WTC11 (cell line): ENCODE data around the gene ZP3. TPM values are rescaled to one million over a fixed set of nuclear protein-coding genes. Genes with fewer than 3 reads are reported as not detected.

ENCODE experiments used
- ATAC-seq: fragments of 200-7000 bp; cut with Tn5 transposase; 2 replicates; pipeline ENCODE4 v1.10.0; 2021; ENCODE audit warnings: mild to moderate bottlenecking, moderate library complexity
- CTCF ChIA-PET: fragments of 300-600 bp; sonication (Branson Sonifier 250); formaldehyde crosslinking; loops from one replicate; lab custom pipeline; 2021; ENCODE audit warnings: antibody characterized with exemption; lab: Charles Lee
- POLR2A ChIA-PET: fragments of 350-600 bp; sonication (Branson Sonifier 250); formaldehyde crosslinking; loops from one replicate; lab custom pipeline; 2021; ENCODE audit warnings: antibody characterized with exemption; lab: Charles Lee
- DNase-seq: peaks from one replicate; pipeline ENCODE4 v3.0.0; 2021; ENCODE audit warnings: low spot score
- H3K27ac Mint-ChIP-seq: 2 replicates; pipeline ENCODE4 v1.8.0; 2021; ENCODE audit warnings: mixed read lengths
- H3K27me3 Mint-ChIP-seq: 2 replicates; pipeline ENCODE4 v1.8.0; 2021; ENCODE audit warnings: low read depth, mild to moderate bottlenecking, moderate library complexity, mixed read lengths
- H3K36me3 Mint-ChIP-seq: 2 replicates; pipeline ENCODE4 v1.8.0; 2021; ENCODE audit warnings: mixed read lengths
- H3K4me1 Mint-ChIP-seq: 2 replicates; pipeline ENCODE4 v1.8.0; 2022; ENCODE audit warnings: mixed read lengths
- H3K4me3 Mint-ChIP-seq: 2 replicates; pipeline ENCODE4 v1.8.0; 2021; ENCODE audit warnings: mild to moderate bottlenecking, moderate library complexity, mixed read lengths
- H3K9me3 Mint-ChIP-seq: 2 replicates; pipeline ENCODE4 v1.8.0; 2021; ENCODE audit warnings: mixed read lengths
- CREM ChIP-seq: sonication (generic); formaldehyde crosslinking; IDR thresholded peaks from 2 replicates; pipeline ENCODE4 v1.8.1; 2022; ENCODE audit warnings: mild to moderate bottlenecking, missing genetic modification reagents, moderate library complexity
- ETV6 ChIP-seq: sonication (generic); formaldehyde crosslinking; IDR thresholded peaks from 2 replicates; pipeline ENCODE4 v1.8.1; 2022; ENCODE audit warnings: mild to moderate bottlenecking, missing genetic modification reagents
- FOXP1 ChIP-seq: sonication (generic); formaldehyde crosslinking; IDR thresholded peaks from 2 replicates; pipeline ENCODE4 v1.8.0; 2022; ENCODE audit warnings: missing genetic modification reagents, mild to moderate bottlenecking, moderate library complexity, borderline replicate concordance
- HMGA2 ChIP-seq: fragments of 250-450 bp; sonication (Bioruptor Pico); IDR thresholded peaks from 2 replicates; pipeline ENCODE4 v1.4.0; 2021; ENCODE audit warnings: mild to moderate bottlenecking, moderate library complexity
- KAT7 ChIP-seq: sonication (generic); formaldehyde crosslinking; IDR thresholded peaks from 2 replicates; pipeline ENCODE4 v1.8.1; 2023; ENCODE audit warnings: missing genetic modification reagents, mild to moderate bottlenecking, borderline replicate concordance
- MYBL2 ChIP-seq: sonication (generic); formaldehyde crosslinking; IDR thresholded peaks from 2 replicates; pipeline ENCODE4 v1.8.1; 2023; ENCODE audit warnings: mild to moderate bottlenecking, moderate library complexity, missing genetic modification reagents
- NFYB ChIP-seq: sonication (generic); formaldehyde crosslinking; conservative IDR thresholded peaks from 2 replicates; pipeline ENCODE4 v1.8.0; 2022; ENCODE audit warnings: low read depth, missing genetic modification reagents
- NR3C1 ChIP-seq: sonication (generic); formaldehyde crosslinking; conservative IDR thresholded peaks from 2 replicates; pipeline ENCODE4 v1.8.1; 2023; ENCODE audit warnings: low read depth, mild to moderate bottlenecking, missing genetic modification reagents
- RELA ChIP-seq: sonication (generic); formaldehyde crosslinking; IDR thresholded peaks from 2 replicates; pipeline ENCODE4 v1.8.1; 2022; ENCODE audit warnings: missing genetic modification reagents, mild to moderate bottlenecking, borderline replicate concordance
- SMAD4 ChIP-seq: sonication (generic); formaldehyde crosslinking; IDR thresholded peaks from 2 replicates; pipeline ENCODE4 v1.8.0; 2022; ENCODE audit warnings: mild to moderate bottlenecking, missing genetic modification reagents
- SP1 ChIP-seq: sonication (generic); formaldehyde crosslinking; conservative IDR thresholded peaks from 2 replicates; pipeline ENCODE4 v1.8.1; 2022; ENCODE audit warnings: missing genetic modification reagents
- TCF7 ChIP-seq: sonication (generic); formaldehyde crosslinking; IDR thresholded peaks from 2 replicates; pipeline ENCODE4 v1.8.0; 2022; ENCODE audit warnings: mild to moderate bottlenecking, low read depth, missing genetic modification reagents, moderate library complexity
- TEAD1 ChIP-seq: sonication (generic); formaldehyde crosslinking; IDR thresholded peaks from 2 replicates; pipeline ENCODE4 v1.8.0; 2022; ENCODE audit warnings: mild to moderate bottlenecking, missing genetic modification reagents
- ZNF232 ChIP-seq: sonication (generic); formaldehyde crosslinking; IDR thresholded peaks from 2 replicates; pipeline ENCODE4 v1.8.0; 2022; ENCODE audit warnings: mild to moderate bottlenecking, missing genetic modification reagents
- ZNF263 ChIP-seq: sonication (generic); formaldehyde crosslinking; IDR thresholded peaks from 2 replicates; pipeline ENCODE4 v1.8.1; 2022; ENCODE audit warnings: low read depth, mild to moderate bottlenecking, moderate library complexity, missing genetic modification reagents
- ZNF671 ChIP-seq: fragments of 250-450 bp; sonication (Bioruptor Pico); IDR thresholded peaks from 2 replicates; pipeline ENCODE4 v1.8.0; 2021; ENCODE audit warnings: mild to moderate bottlenecking
- total RNA-seq: library from RNA; stranded (reverse); gene quantifications from 3 replicates; pipeline ENCODE4 v1.2.3, GENCODE V29; 2021
- TF ChIP-seq, protein P1 (sequence below): sonication (generic); formaldehyde crosslinking; IDR thresholded peaks from 2 replicates; pipeline ENCODE4 v1.8.0; 2023; ENCODE audit warnings: mild to moderate bottlenecking, missing genetic modification reagents
- TF ChIP-seq, protein P2 (sequence below): sonication (generic); formaldehyde crosslinking; IDR thresholded peaks from 2 replicates; pipeline ENCODE4 v1.8.0; 2022; ENCODE audit warnings: mild to moderate bottlenecking, missing genetic modification reagents
- TF ChIP-seq, protein P3 (sequence below): sonication (generic); formaldehyde crosslinking; IDR thresholded peaks from 2 replicates; pipeline ENCODE4 v1.8.0; 2022; ENCODE audit warnings: missing genetic modification reagents
- TF ChIP-seq, protein P4 (sequence below): sonication (generic); formaldehyde crosslinking; IDR thresholded peaks from 2 replicates; pipeline ENCODE4 v1.8.1; 2022; ENCODE audit warnings: low read depth, mild to moderate bottlenecking, moderate library complexity, missing genetic modification reagents, borderline replicate concordance

Gene ZP3
- total RNA-seq, 1 experiment from 2014 or later = 1.8 TPM

DNA sequence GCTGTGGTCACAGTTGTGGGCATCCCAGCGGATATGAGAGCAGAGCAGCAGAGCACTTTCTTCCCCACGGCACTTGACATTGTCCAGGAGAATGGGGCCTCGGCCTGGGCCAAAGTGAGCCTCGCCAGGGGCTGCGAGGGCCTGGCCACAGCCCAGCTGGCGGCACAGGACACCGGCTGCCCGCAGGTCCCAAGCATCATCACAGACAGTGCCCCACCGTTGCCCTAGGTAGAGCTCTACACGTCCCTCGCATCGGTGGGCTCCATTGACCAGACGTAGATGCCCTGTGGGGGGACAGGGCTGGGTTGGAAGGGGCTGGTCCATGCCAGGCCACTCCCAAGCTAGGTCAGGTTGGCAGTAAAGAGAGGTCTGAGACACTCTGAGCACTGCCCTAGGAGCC is 34.7 kb upstream of the ZP3 start:
- ATAC-seq = no peak
- H3K27ac Mint-ChIP-seq = no peak overlapping the region
- ChIA-PET POLR2A (no interaction called here), CTCF (no interaction called here)
- H3K9me3 Mint-ChIP-seq = no peaks in the 10 kb centered on the region
- TF ChIP-seq, protein P1, sequence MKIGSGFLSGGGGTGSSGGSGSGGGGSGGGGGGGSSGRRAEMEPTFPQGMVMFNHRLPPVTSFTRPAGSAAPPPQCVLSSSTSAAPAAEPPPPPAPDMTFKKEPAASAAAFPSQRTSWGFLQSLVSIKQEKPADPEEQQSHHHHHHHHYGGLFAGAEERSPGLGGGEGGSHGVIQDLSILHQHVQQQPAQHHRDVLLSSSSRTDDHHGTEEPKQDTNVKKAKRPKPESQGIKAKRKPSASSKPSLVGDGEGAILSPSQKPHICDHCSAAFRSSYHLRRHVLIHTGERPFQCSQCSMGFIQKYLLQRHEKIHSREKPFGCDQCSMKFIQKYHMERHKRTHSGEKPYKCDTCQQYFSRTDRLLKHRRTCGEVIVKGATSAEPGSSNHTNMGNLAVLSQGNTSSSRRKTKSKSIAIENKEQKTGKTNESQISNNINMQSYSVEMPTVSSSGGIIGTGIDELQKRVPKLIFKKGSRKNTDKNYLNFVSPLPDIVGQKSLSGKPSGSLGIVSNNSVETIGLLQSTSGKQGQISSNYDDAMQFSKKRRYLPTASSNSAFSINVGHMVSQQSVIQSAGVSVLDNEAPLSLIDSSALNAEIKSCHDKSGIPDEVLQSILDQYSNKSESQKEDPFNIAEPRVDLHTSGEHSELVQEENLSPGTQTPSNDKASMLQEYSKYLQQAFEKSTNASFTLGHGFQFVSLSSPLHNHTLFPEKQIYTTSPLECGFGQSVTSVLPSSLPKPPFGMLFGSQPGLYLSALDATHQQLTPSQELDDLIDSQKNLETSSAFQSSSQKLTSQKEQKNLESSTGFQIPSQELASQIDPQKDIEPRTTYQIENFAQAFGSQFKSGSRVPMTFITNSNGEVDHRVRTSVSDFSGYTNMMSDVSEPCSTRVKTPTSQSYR = no peak
- TF ChIP-seq TCF7 (CRISPR knock-in tag) (0 out of 2 replicates have a peak, but pooled peaks have one; percentile 52), SP1 (no peak), NR3C1 (no peak)
- TF ChIP-seq, all 79 proteins: peak for 1
- Mint-ChIP-seq H3K4me1 (peaks cover 19% of the 10 kb centered on the region), H3K4me3 (no peak overlapping the region), H3K36me3 (no peaks in the 10 kb centered on the region), H3K27me3 (no peaks in the 10 kb centered on the region)
- no peak for DNase-seq

DNA sequence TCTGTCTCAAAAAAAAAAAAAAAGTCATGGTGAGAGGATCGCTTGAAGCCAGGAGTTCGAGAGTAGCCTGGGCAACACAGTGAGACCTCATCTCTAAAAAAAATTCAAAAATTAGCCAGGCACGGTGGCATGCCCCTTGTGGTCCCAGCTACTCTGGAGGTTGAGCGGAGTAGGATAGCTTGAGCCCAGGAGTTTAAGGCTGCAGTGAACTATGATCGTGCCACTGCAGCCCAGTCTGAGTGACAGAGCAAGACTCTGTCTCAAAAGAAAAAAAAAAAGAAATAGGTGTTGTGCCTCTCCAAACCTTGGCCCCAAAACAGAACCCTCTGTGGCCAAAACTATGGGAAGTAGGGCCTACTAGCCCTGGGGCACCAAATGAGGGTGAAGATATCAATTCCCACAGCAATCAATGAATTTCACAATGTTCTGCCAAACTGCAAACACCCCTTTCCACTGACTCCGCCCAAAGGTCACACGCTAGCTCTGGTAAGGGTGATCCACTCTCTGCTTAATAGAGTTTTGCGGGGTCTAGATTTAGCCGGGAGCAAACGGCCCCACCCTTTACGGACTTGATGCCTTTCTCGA is 32.1 kb upstream of the ZP3 start:
- H3K9me3 Mint-ChIP-seq = no peaks in the 10 kb centered on the region
- CTCF ChIA-PET = no interaction called here
- POLR2A ChIA-PET = no interaction called here
- no peak for DNase-seq
- peak overlapping the region; percentile 91 for H3K27ac Mint-ChIP-seq
- no peaks in the 10 kb centered on the region for H3K27me3 Mint-ChIP-seq
- H3K4me3 Mint-ChIP-seq = peak overlapping the region; percentile 64
- TF ChIP-seq ETV6 (no peak), ZNF671 (no peak), HMGA2 (CRISPR knock-in tag) (no peak), FOXP1 (CRISPR knock-in tag) (no peak)
- ATAC-seq = no peak
- H3K36me3 Mint-ChIP-seq = no peaks in the 10 kb centered on the region
- H3K4me1 Mint-ChIP-seq = peaks cover 38% of the 10 kb centered on the region

DNA sequence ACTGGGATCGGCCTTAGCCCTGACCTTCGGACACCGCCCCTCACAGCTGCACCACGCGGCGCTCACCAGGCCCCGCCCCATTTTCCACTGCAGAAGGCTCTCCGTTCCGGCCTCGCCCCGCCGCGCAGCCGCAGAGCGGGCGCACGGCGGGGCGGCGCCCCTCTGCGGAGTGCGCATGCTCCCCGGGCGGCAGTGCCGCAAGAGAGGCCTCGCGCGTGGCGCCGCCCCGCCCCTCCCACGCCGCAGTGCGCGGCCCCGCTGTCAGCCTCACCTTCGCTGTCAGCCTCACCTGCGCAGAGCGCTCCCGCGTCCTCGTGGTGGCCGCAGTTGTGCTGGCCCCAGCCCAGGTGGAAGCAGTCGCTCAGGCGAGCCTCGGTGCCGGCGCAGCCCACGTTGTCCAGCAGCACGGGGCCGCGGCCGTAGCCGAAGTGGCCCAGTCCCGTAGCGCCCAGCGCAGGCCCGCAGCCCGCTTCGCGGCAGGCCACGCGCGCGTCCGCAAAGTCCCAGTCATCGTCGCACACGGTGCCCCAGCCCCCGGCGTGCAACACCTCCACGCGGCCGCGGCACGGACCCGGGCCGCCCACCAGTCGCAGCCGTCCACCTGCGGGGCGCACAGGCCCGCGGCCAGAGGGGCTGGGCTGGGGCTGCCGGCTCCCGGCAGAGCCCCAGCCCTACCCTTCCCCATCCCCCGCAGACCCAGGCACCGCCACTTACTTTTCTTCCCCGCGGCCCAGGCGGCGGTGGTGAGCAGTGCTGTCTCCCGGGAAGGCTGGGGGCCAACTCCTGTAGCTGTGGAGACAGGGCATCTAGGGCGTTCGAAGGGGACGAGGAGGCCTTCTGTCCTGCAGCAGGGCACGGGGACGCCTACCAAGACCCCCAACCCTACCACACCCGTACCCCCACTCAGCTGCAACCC is 31.4 kb upstream of the ZP3 start:
- DNase-seq (peak; percentile 93), ATAC-seq (peak; percentile 70)
- POLR2A ChIA-PET = interaction anchor here (0.7 kb wide), 1 partner anchor 75 kb away, joined by 3 read pairs; no protein-coding TSS in a partner anchor
- Mint-ChIP-seq H3K9me3 (no peaks in the 10 kb centered on the region), H3K27ac (peak overlapping the region; percentile 91), H3K4me1 (peaks cover 43% of the 10 kb centered on the region), H3K27me3 (peaks cover 7% of the 10 kb centered on the region), H3K36me3 (no peaks in the 10 kb centered on the region), H3K4me3 (peak overlapping the region; percentile 64)
- CTCF ChIA-PET = interaction anchor here (0.6 kb wide), 1 partner anchor 48 kb away, joined by 3 read pairs; no protein-coding TSS in a partner anchor
- TF ChIP-seq, protein P2, sequence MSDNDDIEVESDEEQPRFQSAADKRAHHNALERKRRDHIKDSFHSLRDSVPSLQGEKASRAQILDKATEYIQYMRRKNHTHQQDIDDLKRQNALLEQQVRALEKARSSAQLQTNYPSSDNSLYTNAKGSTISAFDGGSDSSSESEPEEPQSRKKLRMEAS (CRISPR knock-in tag) = peak; percentile 89
- TF ChIP-seq SMAD4 (CRISPR knock-in tag) = 0 out of 2 replicates have a peak, but pooled peaks have one; percentile 17
- TF ChIP-seq, protein P3, sequence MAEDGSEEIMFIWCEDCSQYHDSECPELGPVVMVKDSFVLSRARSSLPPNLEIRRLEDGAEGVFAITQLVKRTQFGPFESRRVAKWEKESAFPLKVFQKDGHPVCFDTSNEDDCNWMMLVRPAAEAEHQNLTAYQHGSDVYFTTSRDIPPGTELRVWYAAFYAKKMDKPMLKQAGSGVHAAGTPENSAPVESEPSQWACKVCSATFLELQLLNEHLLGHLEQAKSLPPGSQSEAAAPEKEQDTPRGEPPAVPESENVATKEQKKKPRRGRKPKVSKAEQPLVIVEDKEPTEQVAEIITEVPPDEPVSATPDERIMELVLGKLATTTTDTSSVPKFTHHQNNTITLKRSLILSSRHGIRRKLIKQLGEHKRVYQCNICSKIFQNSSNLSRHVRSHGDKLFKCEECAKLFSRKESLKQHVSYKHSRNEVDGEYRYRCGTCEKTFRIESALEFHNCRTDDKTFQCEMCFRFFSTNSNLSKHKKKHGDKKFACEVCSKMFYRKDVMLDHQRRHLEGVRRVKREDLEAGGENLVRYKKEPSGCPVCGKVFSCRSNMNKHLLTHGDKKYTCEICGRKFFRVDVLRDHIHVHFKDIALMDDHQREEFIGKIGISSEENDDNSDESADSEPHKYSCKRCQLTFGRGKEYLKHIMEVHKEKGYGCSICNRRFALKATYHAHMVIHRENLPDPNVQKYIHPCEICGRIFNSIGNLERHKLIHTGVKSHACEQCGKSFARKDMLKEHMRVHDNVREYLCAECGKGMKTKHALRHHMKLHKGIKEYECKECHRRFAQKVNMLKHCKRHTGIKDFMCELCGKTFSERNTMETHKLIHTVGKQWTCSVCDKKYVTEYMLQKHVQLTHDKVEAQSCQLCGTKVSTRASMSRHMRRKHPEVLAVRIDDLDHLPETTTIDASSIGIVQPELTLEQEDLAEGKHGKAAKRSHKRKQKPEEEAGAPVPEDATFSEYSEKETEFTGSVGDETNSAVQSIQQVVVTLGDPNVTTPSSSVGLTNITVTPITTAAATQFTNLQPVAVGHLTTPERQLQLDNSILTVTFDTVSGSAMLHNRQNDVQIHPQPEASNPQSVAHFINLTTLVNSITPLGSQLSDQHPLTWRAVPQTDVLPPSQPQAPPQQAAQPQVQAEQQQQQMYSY (CRISPR knock-in tag) = 0 out of 2 replicates have a peak, but pooled peaks have one; percentile 39
- no peak for TF ChIP-seq NR3C1
- TF ChIP-seq CREM (CRISPR knock-in tag) = peak; percentile 58; the same call in 1 of the 2 replicates
- TF ChIP-seq FOXP1 (CRISPR knock-in tag) = peak; percentile 98
- TF ChIP-seq SP1 = peak; percentile 81
- TF ChIP-seq KAT7 (CRISPR knock-in tag) = peak; percentile 97
- TF ChIP-seq RELA (CRISPR knock-in tag) = peak; percentile 86; the same call in 1 of the 2 replicates
- TF ChIP-seq, protein P4, sequence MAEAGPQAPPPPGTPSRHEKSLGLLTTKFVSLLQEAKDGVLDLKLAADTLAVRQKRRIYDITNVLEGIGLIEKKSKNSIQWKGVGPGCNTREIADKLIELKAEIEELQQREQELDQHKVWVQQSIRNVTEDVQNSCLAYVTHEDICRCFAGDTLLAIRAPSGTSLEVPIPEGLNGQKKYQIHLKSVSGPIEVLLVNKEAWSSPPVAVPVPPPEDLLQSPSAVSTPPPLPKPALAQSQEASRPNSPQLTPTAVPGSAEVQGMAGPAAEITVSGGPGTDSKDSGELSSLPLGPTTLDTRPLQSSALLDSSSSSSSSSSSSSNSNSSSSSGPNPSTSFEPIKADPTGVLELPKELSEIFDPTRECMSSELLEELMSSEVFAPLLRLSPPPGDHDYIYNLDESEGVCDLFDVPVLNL (CRISPR knock-in tag) = 0 out of 2 replicates have a peak, but pooled peaks have one; percentile 45
- peak; percentile 27; the same call in 1 of the 2 replicates for TF ChIP-seq NFYB
- TF ChIP-seq ZNF263 (CRISPR knock-in tag) = peak; percentile 59; the same call in 1 of the 2 replicates
- TF ChIP-seq TEAD1 = peak; percentile 86
- no peak; the same call in none of the 2 replicates for TF ChIP-seq ZNF232 (CRISPR knock-in tag)
- peak; percentile 92 for TF ChIP-seq MYBL2
